ENCODE measurements around the gene ILRUN. TPM values are rescaled to one million over a fixed set of nuclear protein-coding genes. Genes with fewer than 3 reads are reported as not detected.

ILRUN gene
- total and polyA plus RNA-seq, 9 of the 15 experiments (the other 6 are each of a cell fraction or from before 2014, with no cell fraction given) = 24.9 to 78.9 (median 53.4) TPM

DNA sequence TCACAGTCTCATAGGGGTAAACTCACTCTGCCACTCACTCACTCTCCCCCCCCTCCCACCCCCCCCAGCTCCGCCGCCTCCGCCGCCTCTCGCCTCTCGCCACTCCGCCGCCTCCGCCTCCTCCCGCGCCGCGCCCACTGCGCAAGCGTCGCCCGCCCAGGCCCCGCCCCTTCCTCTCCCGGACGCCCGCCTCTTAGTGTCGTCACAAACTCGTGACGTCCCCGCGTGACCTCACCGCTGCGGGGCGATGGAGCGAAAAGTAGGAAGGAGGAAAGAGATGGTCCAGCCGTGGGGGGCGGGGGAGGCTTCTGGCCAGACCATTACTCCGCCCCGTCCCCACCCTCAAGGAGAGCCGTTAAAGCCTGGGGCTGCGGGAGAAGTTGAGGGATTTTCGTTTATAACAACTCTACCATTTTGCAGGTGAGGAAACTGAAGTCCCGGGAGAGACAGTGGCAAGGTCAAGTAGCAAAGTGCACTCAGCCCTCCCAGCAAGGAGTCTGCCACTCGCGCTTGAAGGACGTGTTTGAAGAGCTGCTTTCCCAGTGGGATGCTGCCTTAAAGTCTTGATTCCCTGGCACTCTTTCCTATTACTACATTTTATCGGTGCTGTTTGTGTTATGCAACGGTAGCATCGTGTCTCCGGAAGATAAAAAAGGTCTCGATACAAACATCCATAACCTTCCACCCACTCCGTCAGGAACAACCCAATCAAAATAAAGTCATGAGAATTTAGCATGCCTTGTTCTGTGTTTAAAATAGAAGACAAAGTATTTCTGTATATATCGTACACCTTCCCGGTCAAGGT lies at the start of gene ILRUN (continued):
- TF ChIP-seq, protein P1, sequence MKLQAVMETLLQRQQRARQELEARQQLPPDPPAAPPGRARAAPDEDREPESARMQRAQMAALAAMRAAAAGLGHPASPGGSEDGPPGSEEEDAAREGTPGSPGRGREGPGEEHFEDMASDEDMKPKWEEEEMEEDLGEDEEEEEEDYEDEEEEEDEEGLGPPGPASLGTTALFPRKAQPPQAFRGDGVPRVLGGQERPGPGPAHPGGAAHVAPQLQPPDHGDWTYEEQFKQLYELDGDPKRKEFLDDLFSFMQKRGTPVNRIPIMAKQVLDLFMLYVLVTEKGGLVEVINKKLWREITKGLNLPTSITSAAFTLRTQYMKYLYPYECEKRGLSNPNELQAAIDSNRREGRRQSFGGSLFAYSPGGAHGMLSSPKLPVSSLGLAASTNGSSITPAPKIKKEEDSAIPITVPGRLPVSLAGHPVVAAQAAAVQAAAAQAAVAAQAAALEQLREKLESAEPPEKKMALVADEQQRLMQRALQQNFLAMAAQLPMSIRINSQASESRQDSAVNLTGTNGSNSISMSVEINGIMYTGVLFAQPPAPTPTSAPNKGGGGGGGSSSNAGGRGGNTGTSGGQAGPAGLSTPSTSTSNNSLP (IDR thresholded peaks at IDR 0.05; ENCODE audit: borderline replicate concordance, low read depth, low read length) = 0 out of 2 replicates have a peak, but pooled peaks have one; percentile 25
- no peak for TF ChIP-seq PTTG1 (tag; IDR thresholded peaks at IDR 0.05; ENCODE audit: low read depth)
- TF ChIP-seq, protein P2, sequence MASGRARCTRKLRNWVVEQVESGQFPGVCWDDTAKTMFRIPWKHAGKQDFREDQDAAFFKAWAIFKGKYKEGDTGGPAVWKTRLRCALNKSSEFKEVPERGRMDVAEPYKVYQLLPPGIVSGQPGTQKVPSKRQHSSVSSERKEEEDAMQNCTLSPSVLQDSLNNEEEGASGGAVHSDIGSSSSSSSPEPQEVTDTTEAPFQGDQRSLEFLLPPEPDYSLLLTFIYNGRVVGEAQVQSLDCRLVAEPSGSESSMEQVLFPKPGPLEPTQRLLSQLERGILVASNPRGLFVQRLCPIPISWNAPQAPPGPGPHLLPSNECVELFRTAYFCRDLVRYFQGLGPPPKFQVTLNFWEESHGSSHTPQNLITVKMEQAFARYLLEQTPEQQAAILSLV (tag; IDR thresholded peaks at IDR 0.05) = no peak
- peak; percentile 49; the same call in 1 of the 2 replicates for TF ChIP-seq KLF13 (tag; IDR thresholded peaks at IDR 0.05; ENCODE audit: borderline replicate concordance, low read depth)
- peak; percentile 11; the same call in 1 of the 2 replicates for TF ChIP-seq NFIC (IDR thresholded peaks at IDR 0.05)
- TF ChIP-seq NR2F6 (CRISPR knock-in tag; IDR thresholded peaks at IDR 0.05) = no peak
- TF ChIP-seq TEAD1 (CRISPR knock-in tag; IDR thresholded peaks at IDR 0.05) = peak in 1 of 2 experiments; percentile 72; a peak in 1 of 4 replicates
- no peak for TF ChIP-seq HDAC6 (IDR thresholded peaks at IDR 0.05; ENCODE audit: low read depth, low read length)
- TF ChIP-seq HEY1 (CRISPR knock-in tag; IDR thresholded peaks at IDR 0.05; ENCODE audit: borderline replicate concordance) = no peak
- TF ChIP-seq NELFE (IDR thresholded peaks at IDR 0.05; ENCODE audit: insufficient read depth, insufficient read length) = no peak

Measured in K562 (cell line).